ENCODE results near the gene FAM149A. TPM values are rescaled to one million over a fixed set of nuclear protein-coding genes. Genes with fewer than 3 reads are reported as not detected.

Gene FAM149A
- total RNA-seq, 2 donors from 2014 or later = not detected

GRCh38 chr4:186151499-186151898, 47.0 kb downstream of the FAM149A start:
- peaks cover 13 to 20% of the 10 kb centered on the region in 2 donors for H3K27me3 Mint-ChIP-seq
- DNase-seq (ENCODE audit: low spot score) (no peak), ATAC-seq (no peak)
- no peaks in the 10 kb centered on the region for H3K4me1 Mint-ChIP-seq (ENCODE audit: low read depth in 2 of 2)
- no peak overlapping the region for H3K27ac Mint-ChIP-seq
- H3K4me3 Mint-ChIP-seq = no peak overlapping the region
- no peaks in the 10 kb centered on the region for H3K36me3 Mint-ChIP-seq
- no peaks in the 10 kb centered on the region for H3K9me3 Mint-ChIP-seq

- no peak overlapping the region for H3K27ac Mint-ChIP-seq
Measured at GRCh38 chr4:186158021-186158813, 53.7 kb downstream of the FAM149A start.

DNA sequence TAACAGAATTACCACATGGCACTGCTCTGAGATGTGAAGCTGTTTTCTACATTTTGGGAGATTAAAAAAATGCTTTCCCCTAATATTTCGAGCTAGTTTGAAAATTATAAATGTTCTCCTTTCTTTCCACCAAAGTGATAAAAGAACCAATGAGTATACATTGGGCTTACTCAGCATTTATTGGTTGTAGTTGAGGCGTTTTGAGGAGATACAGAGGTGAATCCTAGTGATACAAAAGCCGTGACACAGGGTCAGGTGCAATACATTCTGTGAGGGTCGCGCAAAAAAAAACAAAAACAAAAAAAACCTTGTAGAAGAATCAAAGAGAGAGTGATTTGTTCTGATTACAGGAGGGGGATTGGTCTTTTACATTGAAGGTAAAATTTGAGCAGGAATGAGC, 54.5 kb downstream of the FAM149A start:
- Mint-ChIP-seq H3K27ac (no peak overlapping the region), H3K4me3 (no peak overlapping the region), H3K9me3 (no peaks in the 10 kb centered on the region), H3K4me1 (ENCODE audit: low read depth in 2 of 2) (no peaks in the 10 kb centered on the region), H3K36me3 (no peaks in the 10 kb centered on the region), H3K27me3 (peaks cover 2 to 7% of the 10 kb centered on the region in 2 donors)
- DNase-seq (ENCODE audit: low spot score) (no peak), ATAC-seq (no peak)

More at GRCh38 chr4:186158021-186158813, 53.7 kb downstream of the FAM149A start:
- ATAC-seq (peak; percentile 33 to 52), DNase-seq (ENCODE audit: low spot score) (no peak)
- Mint-ChIP-seq H3K9me3 (no peaks in the 10 kb centered on the region), H3K27me3 (peaks cover 6 to 7% of the 10 kb centered on the region in 2 donors), H3K4me1 (ENCODE audit: low read depth in 2 of 2) (no peaks in the 10 kb centered on the region), H3K4me3 (no peak overlapping the region), H3K36me3 (no peaks in the 10 kb centered on the region)

DNA sequence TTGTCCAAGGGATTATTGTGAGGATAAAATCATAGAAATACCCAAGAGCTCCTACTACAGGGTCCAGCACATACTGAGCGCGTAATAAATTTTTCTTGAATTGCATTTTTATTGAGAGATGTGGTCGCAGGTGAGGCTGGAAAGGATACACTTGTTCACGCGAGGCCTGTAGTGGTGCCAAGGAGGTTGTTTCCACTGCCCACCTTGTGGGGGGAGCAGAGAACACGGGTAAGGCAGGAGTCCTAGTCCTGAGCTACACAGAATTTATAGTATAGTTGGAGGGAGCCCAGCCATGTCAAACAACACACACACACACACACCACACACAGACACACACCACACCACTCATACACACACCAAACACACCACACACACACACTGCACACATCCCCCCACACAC, 55.1 kb downstream of the FAM149A start:
- Mint-ChIP-seq H3K4me3 (no peak overlapping the region), H3K36me3 (no peaks in the 10 kb centered on the region), H3K9me3 (no peaks in the 10 kb centered on the region), H3K27ac (no peak overlapping the region), H3K27me3 (peaks cover 0 to 9% of the 10 kb centered on the region in 2 donors), H3K4me1 (ENCODE audit: low read depth in 2 of 2) (no peaks in the 10 kb centered on the region)
- no peak for ATAC-seq
- DNase-seq (ENCODE audit: low spot score) = no peak

- Mint-ChIP-seq H3K4me3 (no peak overlapping the region), H3K27ac (no peak overlapping the region), H3K4me1 (ENCODE audit: low read depth in 2 of 2) (no peaks in the 10 kb centered on the region), H3K36me3 (no peaks in the 10 kb centered on the region), H3K27me3 (peaks cover 6 to 10% of the 10 kb centered on the region in 2 donors), H3K9me3 (no peaks in the 10 kb centered on the region)
- no peak for ATAC-seq
- no peak for DNase-seq (ENCODE audit: low spot score)
Measured at GRCh38 chr4:186161138-186161537, 56.6 kb downstream of the FAM149A start.

DNA sequence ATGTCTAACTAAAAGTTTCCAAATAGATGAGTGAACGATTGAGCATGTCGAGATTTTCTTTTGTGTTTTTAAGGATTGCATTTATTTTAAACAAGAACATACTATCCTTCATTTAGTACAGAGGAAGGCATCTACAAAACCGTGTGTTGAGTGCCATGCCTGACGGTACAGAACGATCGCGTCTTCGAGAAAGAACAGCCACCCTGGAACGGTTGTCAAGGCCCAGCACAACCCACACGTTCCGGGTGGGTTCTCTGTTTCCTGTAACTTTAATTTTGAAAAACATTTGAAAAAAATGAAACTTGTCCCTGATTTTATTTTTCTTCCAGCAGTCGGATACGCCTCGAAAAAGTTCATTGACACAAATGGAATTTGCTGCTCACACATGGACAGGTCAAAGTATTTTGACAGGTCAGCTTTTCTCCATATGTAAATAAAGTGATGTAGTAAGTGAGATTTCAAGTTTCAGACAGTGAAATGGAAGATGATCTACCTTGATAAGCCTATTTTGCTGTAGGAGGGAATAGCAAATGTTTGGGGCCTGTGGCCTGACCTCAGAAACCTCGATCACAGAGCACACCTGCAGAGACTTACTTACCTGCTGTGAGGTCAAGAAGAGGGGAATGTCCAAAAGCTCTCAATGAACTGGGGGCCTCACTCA, 62.5 kb downstream of the FAM149A start:
- Mint-ChIP-seq H3K4me3 (no peak overlapping the region), H3K4me1 (ENCODE audit: low read depth in 2 of 2) (no peaks in the 10 kb centered on the region), H3K36me3 (no peaks in the 10 kb centered on the region), H3K27ac (no peak overlapping the region), H3K27me3 (peaks cover 6 to 19% of the 10 kb centered on the region in 2 donors), H3K9me3 (no peaks in the 10 kb centered on the region)
- no peak for DNase-seq (ENCODE audit: low spot score)
- no peak for ATAC-seq

GRCh38 chr4:186167605-186168004, 63.1 kb downstream of the FAM149A start:
- DNase-seq (ENCODE audit: low spot score) = no peak
- no peak for ATAC-seq
- H3K4me3 Mint-ChIP-seq = no peak overlapping the region
- H3K9me3 Mint-ChIP-seq = no peaks in the 10 kb centered on the region
- no peak overlapping the region for H3K27ac Mint-ChIP-seq
- peaks cover 6 to 19% of the 10 kb centered on the region in 2 donors for H3K27me3 Mint-ChIP-seq
- no peaks in the 10 kb centered on the region for H3K36me3 Mint-ChIP-seq
- no peaks in the 10 kb centered on the region for H3K4me1 Mint-ChIP-seq (ENCODE audit: low read depth in 2 of 2)

DNA sequence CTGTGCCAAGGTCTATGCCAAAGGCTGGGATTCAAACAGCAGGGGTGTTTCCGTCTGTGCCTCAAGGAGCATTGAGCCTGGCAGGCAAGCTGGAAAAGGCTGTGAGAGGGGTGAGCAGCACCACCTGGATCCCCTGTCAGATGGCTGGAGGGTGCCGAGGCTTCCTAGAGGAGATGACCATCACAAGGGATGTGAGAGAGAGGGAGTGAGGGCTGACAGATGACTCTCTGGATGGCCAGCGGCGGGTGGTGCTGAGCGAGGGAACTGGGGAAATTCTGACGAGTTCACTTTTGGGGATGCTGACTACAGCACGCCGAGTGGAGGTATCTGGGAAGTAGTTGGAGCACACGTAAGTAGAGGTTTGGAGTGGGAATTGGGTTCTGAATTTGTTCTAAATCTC, 64.2 kb downstream of the FAM149A start:
- Mint-ChIP-seq H3K9me3 (no peaks in the 10 kb centered on the region), H3K27me3 (peaks cover 6 to 19% of the 10 kb centered on the region in 2 donors), H3K27ac (no peak overlapping the region), H3K4me1 (ENCODE audit: low read depth in 2 of 2) (no peaks in the 10 kb centered on the region), H3K36me3 (no peaks in the 10 kb centered on the region), H3K4me3 (no peak overlapping the region)
- DNase-seq (ENCODE audit: low spot score) (no peak), ATAC-seq (no peak)

DNA sequence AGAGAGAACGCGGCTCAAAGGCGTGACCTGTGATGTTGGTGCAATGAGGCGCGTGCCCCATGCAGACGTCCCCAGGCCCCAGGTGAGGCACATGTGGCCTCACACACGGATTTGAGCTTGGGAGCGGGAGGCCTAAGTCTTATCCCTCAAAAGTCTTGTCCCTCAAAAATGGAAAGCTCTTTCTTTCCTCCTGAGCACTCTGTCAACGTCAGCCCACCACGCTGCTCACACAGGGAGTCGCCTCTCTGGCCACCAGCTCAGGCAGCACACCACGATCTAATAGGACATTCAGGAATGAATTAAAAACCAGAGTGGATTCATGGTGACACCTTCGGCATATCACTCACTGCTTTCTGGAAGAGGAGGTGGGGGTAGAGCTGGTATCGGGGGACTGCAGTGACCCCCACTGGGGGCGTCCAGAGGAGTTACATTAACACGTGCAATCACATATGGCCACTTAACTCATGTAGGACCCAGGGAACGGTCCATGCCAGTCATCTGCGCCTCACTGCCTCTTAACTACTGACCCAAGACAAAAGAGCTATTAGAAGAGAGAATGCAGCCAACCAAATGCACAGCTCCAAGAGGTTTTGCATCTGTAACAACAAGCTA, 64.9 kb downstream of the FAM149A start:
- Mint-ChIP-seq H3K9me3 (no peaks in the 10 kb centered on the region), H3K27me3 (peaks cover 6 to 19% of the 10 kb centered on the region in 2 donors), H3K4me1 (ENCODE audit: low read depth in 2 of 2) (no peaks in the 10 kb centered on the region), H3K4me3 (no peak overlapping the region), H3K36me3 (no peaks in the 10 kb centered on the region), H3K27ac (no peak overlapping the region)
- DNase-seq (ENCODE audit: low spot score) (no peak), ATAC-seq (no peak)

- no peak for ATAC-seq
- no peaks in the 10 kb centered on the region for H3K36me3 Mint-ChIP-seq
Measured at GRCh38 chr4:186169945-186170802, 65.7 kb downstream of the FAM149A start.

DNA sequence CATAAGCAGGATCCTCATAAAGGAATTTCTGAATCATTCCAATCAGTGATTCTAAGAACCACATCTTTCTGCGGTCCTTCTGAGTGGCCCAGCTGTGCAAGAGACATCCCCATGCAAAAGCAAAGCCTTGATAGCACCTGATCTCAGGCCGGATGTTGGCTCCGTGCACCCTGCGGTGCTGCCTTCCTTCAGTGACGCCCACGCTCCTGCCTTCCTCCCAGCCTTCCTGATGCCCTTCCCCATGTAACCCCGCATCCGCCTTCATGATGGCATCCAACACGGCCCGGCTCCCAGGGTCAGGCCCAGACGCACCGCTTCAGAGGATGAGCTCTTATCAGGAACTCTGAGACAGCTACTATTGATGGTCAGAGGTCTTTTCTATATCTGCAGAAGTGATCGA, 66.5 kb downstream of the FAM149A start:
- ATAC-seq = no peak
- Mint-ChIP-seq H3K27me3 (peaks cover 8 to 10% of the 10 kb centered on the region in 2 donors), H3K4me3 (no peak overlapping the region), H3K4me1 (ENCODE audit: low read depth in 2 of 2) (no peaks in the 10 kb centered on the region), H3K9me3 (no peaks in the 10 kb centered on the region), H3K27ac (no peak overlapping the region), H3K36me3 (no peaks in the 10 kb centered on the region)
- no peak for DNase-seq (ENCODE audit: low spot score)

More at GRCh38 chr4:186169945-186170802, 65.7 kb downstream of the FAM149A start:
- Mint-ChIP-seq H3K27ac (no peak overlapping the region), H3K4me3 (no peak overlapping the region), H3K9me3 (no peaks in the 10 kb centered on the region), H3K4me1 (ENCODE audit: low read depth in 2 of 2) (no peaks in the 10 kb centered on the region), H3K27me3 (peaks cover 2 to 12% of the 10 kb centered on the region in 2 donors)
- no peak for DNase-seq (ENCODE audit: low spot score)

- peaks cover 7 to 17% of the 10 kb centered on the region in 2 donors for H3K27me3 Mint-ChIP-seq
- ATAC-seq (no peak), DNase-seq (ENCODE audit: low spot score) (no peak)
- H3K27ac Mint-ChIP-seq = no peak overlapping the region
- no peaks in the 10 kb centered on the region for H3K4me1 Mint-ChIP-seq (ENCODE audit: low read depth in 2 of 2)
- no peaks in the 10 kb centered on the region for H3K9me3 Mint-ChIP-seq
- no peak overlapping the region for H3K4me3 Mint-ChIP-seq
- no peaks in the 10 kb centered on the region for H3K36me3 Mint-ChIP-seq
Measured at GRCh38 chr4:186172546-186172945, 68.0 kb downstream of the FAM149A start.

DNA sequence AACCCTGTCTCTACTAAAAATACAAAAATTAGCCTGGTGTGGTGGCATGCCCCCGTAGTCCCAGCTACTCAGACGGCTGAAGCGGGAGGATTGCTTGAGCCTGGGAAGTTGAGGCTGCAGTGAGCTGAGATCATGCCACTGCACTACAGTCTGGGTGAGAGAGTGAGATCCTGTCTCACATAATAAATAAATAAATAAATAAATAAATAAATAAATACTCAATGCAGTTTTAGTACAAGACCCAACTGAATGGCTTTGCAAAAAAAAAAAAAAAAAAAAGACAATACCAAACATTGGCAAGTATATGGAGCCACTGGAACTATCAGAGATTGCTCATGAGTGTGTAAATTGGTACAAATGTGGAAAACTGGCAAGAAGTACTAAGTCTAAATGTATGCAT, 83.6 kb downstream of the FAM149A start:
- no peak for ATAC-seq
- no peaks in the 10 kb centered on the region for H3K9me3 Mint-ChIP-seq
- peaks cover 13 to 19% of the 10 kb centered on the region in 2 donors for H3K4me1 Mint-ChIP-seq (ENCODE audit: low read depth in 2 of 2)
- DNase-seq (ENCODE audit: low spot score) = no peak
- H3K27ac Mint-ChIP-seq = no peak overlapping the region
- peaks cover 20 to 23% of the 10 kb centered on the region in 2 donors for H3K27me3 Mint-ChIP-seq
- no peak overlapping the region for H3K4me3 Mint-ChIP-seq
- H3K36me3 Mint-ChIP-seq = peaks cover 15% of the 10 kb centered on the region
